Activated CD4-positive, alpha-beta T cell treated with anti-CD3 and anti-CD28 coated beads for 48 hours (primary cell): Measurements from ENCODE around the gene GPC3.

Experiments
- DNase-seq: peaks from one replicate; pipeline ENCODE4 v3.0.0-alpha.2; 2020

GPC3 gene

GRCh38 chrX:133881007-133881406 is 104.4 kb downstream of the GPC3 start:
- no peak for DNase-seq

GRCh38 chrX:133880032-133880443 is 105.4 kb downstream of the GPC3 start:
- no peak for DNase-seq

GRCh38 chrX:133878710-133879109 is 106.7 kb downstream of the GPC3 start:
- no peak for DNase-seq

GRCh38 chrX:133876646-133877045 is 108.7 kb downstream of the GPC3 start:
- DNase-seq = no peak

- DNase-seq = no peak
Observed at GRCh38 chrX:133869270-133869669, 116.1 kb downstream of the GPC3 start.

GRCh38 chrX:133868682-133869081 is 116.7 kb downstream of the GPC3 start:
- no peak for DNase-seq

GRCh38 chrX:133868250-133868649 is 117.1 kb downstream of the GPC3 start:
- no peak for DNase-seq

GRCh38 chrX:133865761-133866471 is 119.5 kb downstream of the GPC3 start:
- no peak for DNase-seq

GRCh38 chrX:133864236-133864635 is 121.2 kb downstream of the GPC3 start:
- no peak for DNase-seq

- no peak for DNase-seq
Observed at GRCh38 chrX:133859860-133860259, 125.5 kb downstream of the GPC3 start.

- no peak for DNase-seq
Observed at GRCh38 chrX:133859336-133859735, 126.1 kb downstream of the GPC3 start.

GRCh38 chrX:133857640-133858269 is 127.6 kb downstream of the GPC3 start:
- no peak for DNase-seq

- DNase-seq = no peak
Observed at GRCh38 chrX:133856819-133857218, 128.6 kb downstream of the GPC3 start.

GRCh38 chrX:133854290-133854689 is 131.1 kb downstream of the GPC3 start:
- DNase-seq = no peak

- no peak for DNase-seq
Observed at GRCh38 chrX:133852837-133853356, 132.5 kb downstream of the GPC3 start.

GRCh38 chrX:133852401-133852800 is 133.0 kb downstream of the GPC3 start:
- DNase-seq = no peak

GRCh38 chrX:133850399-133850798 is 135.0 kb downstream of the GPC3 start:
- DNase-seq = no peak

GRCh38 chrX:133849676-133850075 is 135.7 kb downstream of the GPC3 start:
- no peak for DNase-seq

GRCh38 chrX:133847340-133847994 is 137.9 kb downstream of the GPC3 start:
- no peak for DNase-seq

- no peak for DNase-seq
Observed at GRCh38 chrX:133846311-133846710, 139.1 kb downstream of the GPC3 start.

GRCh38 chrX:133840415-133840814 is 145.0 kb downstream of the GPC3 start:
- DNase-seq = no peak

- peak; percentile 28 for DNase-seq
Observed at GRCh38 chrX:133838761-133839676, 146.4 kb downstream of the GPC3 start.

GRCh38 chrX:133837091-133837490 is 148.3 kb downstream of the GPC3 start:
- no peak for DNase-seq
